ENCODE data around the gene AVL9.

The AVL9 gene

DNA sequence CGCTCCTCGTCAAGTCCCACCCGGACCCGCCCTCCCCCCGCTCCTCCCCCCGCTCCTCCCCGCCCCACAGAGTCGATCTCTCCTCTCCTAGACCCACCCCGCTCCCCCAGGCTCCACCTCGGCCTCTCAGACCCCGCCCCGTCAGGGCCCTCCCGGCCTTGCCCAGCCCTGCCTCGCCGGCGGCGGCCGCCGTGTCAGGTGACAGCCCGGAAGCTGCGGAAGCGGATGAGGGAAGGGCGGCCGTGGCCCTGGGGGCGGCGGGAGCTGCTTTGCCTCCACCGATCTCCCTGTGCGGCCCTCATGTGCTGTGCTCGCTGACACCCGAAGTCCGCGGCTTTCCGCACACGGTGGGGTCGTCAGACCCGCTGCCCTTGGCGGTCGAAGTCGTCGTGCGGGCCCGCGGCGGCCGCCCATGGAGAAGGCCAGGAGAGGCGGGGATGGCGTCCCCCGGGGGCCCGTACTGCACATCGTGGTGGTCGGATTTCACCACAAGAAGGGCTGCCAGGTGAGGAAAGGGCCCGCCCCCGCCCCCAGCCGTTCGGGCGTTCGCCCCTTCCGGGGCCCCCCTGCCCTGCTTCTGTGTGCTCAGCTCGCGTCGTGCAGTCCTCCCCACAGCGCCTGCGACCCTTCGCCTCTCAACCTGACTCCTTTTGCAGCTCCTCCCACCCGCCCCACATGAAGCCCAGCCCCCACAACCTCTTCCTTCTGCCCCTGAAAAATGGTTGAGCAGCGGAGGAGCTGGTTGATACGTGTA, at the start of gene AVL9:
Gene AVL9 (plus strand): TSS at position 192 of the 754 bp plus-strand sequence. CDS start 221 bp downstream, at position 413.
- peaks cover 11% of the 10 kb centered on the region for H3K36me3 ChIP-seq (ENCODE audit: low read length)
- peaks cover 46% of the 10 kb centered on the region for H3K79me2 ChIP-seq (ENCODE audit: insufficient read depth, low read length)
- no peaks in the 10 kb centered on the region for H3K9me2 ChIP-seq (replicated peaks; ENCODE audit: insufficient read depth, low read length)
- peak within 1 kb of the TSS; percentile 95 for H3K27ac ChIP-seq (ENCODE audit: low read depth, low read length)
- peak within 1 kb of the TSS; percentile 99 for H3K4me3 ChIP-seq (ENCODE audit: insufficient read depth, low read length, poor library complexity, severe bottlenecking)
- no peak for TF ChIP-seq EZH2phosphoT487 (conservative IDR thresholded peaks at IDR 0.05; ENCODE audit: low read length)
- TF ChIP-seq, protein P1, sequence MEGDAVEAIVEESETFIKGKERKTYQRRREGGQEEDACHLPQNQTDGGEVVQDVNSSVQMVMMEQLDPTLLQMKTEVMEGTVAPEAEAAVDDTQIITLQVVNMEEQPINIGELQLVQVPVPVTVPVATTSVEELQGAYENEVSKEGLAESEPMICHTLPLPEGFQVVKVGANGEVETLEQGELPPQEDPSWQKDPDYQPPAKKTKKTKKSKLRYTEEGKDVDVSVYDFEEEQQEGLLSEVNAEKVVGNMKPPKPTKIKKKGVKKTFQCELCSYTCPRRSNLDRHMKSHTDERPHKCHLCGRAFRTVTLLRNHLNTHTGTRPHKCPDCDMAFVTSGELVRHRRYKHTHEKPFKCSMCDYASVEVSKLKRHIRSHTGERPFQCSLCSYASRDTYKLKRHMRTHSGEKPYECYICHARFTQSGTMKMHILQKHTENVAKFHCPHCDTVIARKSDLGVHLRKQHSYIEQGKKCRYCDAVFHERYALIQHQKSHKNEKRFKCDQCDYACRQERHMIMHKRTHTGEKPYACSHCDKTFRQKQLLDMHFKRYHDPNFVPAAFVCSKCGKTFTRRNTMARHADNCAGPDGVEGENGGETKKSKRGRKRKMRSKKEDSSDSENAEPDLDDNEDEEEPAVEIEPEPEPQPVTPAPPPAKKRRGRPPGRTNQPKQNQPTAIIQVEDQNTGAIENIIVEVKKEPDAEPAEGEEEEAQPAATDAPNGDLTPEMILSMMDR (IDR thresholded peaks at IDR 0.05; ENCODE audit: insufficient read depth, low read length, poor library complexity, severe bottlenecking) = no peak
- H3F3A ChIP-seq (ENCODE audit: insufficient read depth) = peaks cover 20% of the 10 kb centered on the region; the same call in 1 of the 2 replicates
- H3K4me2 ChIP-seq (ENCODE audit: low read depth, low read length, poor library complexity, severe bottlenecking) = peak within 1 kb of the TSS; percentile 97
- H3K9ac ChIP-seq (ENCODE audit: low read length) = peak within 1 kb of the TSS; percentile 81
- no peaks in the 10 kb centered on the region for H3K27me3 ChIP-seq (ENCODE audit: low read length)
- H4K20me1 ChIP-seq (ENCODE audit: low read depth, low read length) = no peaks in the 10 kb centered on the region
- peak within 1 kb of the TSS; percentile 99 for H2AFZ ChIP-seq (ENCODE audit: low read depth, low read length, severe bottlenecking)
- H3K9me3 ChIP-seq (ENCODE audit: insufficient read depth, low read length) = no peaks in the 10 kb centered on the region

DNA sequence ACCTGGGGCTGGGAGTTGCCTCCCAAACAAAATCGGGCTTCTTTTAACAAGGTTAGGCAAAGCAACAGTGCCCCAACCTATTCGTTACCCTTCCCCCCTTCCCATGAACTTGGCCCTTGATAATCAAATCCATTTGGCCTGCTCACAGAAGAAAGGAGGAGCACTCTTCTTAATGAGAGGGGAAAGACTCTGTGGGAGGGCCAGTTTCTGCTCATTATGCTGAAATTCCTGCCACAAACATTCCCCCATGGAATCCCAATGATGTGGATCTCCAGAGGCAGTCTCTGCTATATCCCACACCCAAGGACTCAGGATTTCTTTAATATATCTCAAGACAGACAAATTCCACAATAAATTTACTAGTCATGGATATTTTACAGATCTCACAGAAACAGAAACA, 48.1 kb upstream of the AVL9 start:
- Histone ChIP-seq H3F3A (ENCODE audit: insufficient read depth) (no peaks in the 10 kb centered on the region), H4K20me1 (ENCODE audit: low read depth, low read length) (no peaks in the 10 kb centered on the region), H3K79me2 (ENCODE audit: insufficient read depth, low read length) (no peaks in the 10 kb centered on the region), H3K27me3 (ENCODE audit: low read length) (no peaks in the 10 kb centered on the region), H2AFZ (ENCODE audit: low read depth, low read length, severe bottlenecking) (no peak overlapping the region), H3K9ac (ENCODE audit: low read length) (no peak overlapping the region), H3K4me2 (ENCODE audit: low read depth, low read length, poor library complexity, severe bottlenecking) (no peak overlapping the region), H3K4me3 (ENCODE audit: insufficient read depth, low read length, poor library complexity, severe bottlenecking) (no peak overlapping the region), H3K9me3 (ENCODE audit: insufficient read depth, low read length) (no peaks in the 10 kb centered on the region), H3K27ac (ENCODE audit: low read depth, low read length) (no peak overlapping the region), H3K36me3 (ENCODE audit: low read length) (no peaks in the 10 kb centered on the region), H3K9me2 (replicated peaks; ENCODE audit: insufficient read depth, low read length) (no peaks in the 10 kb centered on the region)
- TF ChIP-seq, protein P1 (IDR thresholded peaks at IDR 0.05; ENCODE audit: insufficient read depth, low read length, poor library complexity, severe bottlenecking) = no peak

DNA sequence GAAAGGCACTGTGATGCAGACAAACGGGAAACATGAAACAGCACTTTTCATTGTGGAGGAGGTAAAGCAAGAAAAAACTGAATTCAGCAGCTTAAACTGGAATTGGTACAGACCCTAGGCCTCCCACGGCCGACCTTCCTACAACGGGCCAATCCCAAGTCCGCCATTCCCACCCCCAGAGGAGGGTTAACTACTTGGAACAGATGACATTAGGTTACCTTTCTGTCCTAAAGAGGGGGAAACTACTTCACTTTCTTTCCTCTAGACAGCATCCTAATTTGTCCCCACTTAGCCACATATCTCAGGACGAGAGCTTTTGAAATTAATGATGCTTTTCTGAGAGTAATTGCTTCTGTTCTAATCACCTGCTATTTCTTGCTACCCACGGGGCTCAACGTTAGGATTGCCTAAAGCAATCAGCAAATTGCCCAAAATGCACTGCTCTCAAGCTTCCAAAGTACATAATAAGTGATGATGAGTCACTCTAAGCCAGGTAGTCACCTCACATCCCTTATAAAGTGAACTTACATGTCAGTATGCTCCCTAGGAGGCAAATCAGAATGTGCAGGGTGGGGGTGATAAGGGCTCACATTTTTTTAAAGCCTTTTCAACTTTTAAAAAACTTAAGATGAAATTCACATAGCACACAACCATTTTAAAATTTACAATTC, 41.8 kb upstream of the AVL9 start:
- Histone ChIP-seq H3K9ac (ENCODE audit: low read length) (no peak overlapping the region), H3F3A (ENCODE audit: insufficient read depth) (no peaks in the 10 kb centered on the region), H4K20me1 (ENCODE audit: low read depth, low read length) (no peaks in the 10 kb centered on the region), H3K27me3 (ENCODE audit: low read length) (no peaks in the 10 kb centered on the region), H3K9me3 (ENCODE audit: insufficient read depth, low read length) (no peaks in the 10 kb centered on the region), H3K79me2 (ENCODE audit: insufficient read depth, low read length) (no peaks in the 10 kb centered on the region), H3K27ac (ENCODE audit: low read depth, low read length) (no peak overlapping the region), H3K4me3 (ENCODE audit: insufficient read depth, low read length, poor library complexity, severe bottlenecking) (no peak overlapping the region), H3K4me2 (ENCODE audit: low read depth, low read length, poor library complexity, severe bottlenecking) (no peak overlapping the region), H3K36me3 (ENCODE audit: low read length) (no peaks in the 10 kb centered on the region), H2AFZ (ENCODE audit: low read depth, low read length, severe bottlenecking) (no peak overlapping the region), H3K9me2 (replicated peaks; ENCODE audit: insufficient read depth, low read length) (no peaks in the 10 kb centered on the region)
- no peak for TF ChIP-seq EZH2phosphoT487 (conservative IDR thresholded peaks at IDR 0.05; ENCODE audit: low read length)
- TF ChIP-seq, protein P1 (IDR thresholded peaks at IDR 0.05; ENCODE audit: insufficient read depth, low read length, poor library complexity, severe bottlenecking) = no peak
